DMS79 (cell line): Measurements from ENCODE around the gene CREB5.
"Not testable (repeated sequence)": the region's sequence is repeated elsewhere in the genome, so short reads cannot be mapped to it uniquely, and the experiment has no call there.

Source experiments
- DNase-seq: peaks from one replicate; lab custom pipeline; 2025; lab: John Stamatoyannopoulos, UW

CREB5 gene

GRCh38 chr7:28581351-28581750, 169.0 kb downstream of the CREB5 start:
- DNase-seq, result peak; percentile 16

- DNase-seq, result no peak
These were observed 169.9 kb downstream of the CREB5 start for GRCh38 chr7:28582226-28582625.

GRCh38 chr7:28584235-28584634, 171.9 kb downstream of the CREB5 start:
- no peak for DNase-seq

DNA sequence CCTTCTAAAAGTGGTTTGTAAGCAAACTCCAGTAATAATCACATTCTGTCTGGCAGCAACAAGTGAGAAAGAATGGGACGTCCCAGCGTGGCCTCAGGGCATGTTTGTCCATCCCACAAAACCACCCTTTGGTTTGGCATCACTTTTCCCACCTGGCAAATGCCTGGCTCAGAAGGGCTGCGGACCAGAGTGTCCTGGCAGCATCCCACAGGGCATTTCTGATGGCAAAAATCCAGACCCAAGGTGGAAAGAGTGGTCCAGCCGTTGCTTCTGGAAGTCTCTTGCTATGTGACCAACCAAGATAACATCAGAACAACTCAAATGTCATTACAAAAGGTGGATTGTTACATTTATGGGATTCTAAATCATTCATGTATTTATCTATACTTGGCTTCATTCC, 174.4 kb downstream of the CREB5 start:
- DNase-seq, result no peak

GRCh38 chr7:28587211-28587610, 174.9 kb downstream of the CREB5 start:
- DNase-seq, result no peak

GRCh38 chr7:28588602-28589001, 176.3 kb downstream of the CREB5 start:
- no peak for DNase-seq

GRCh38 chr7:28591041-28591674, 178.8 kb downstream of the CREB5 start:
- DNase-seq, result no peak

- no peak for DNase-seq
These were observed 179.5 kb downstream of the CREB5 start for GRCh38 chr7:28591725-28592349.

- no peak for DNase-seq
These were observed 180.5 kb downstream of the CREB5 start for GRCh38 chr7:28592861-28593260.

DNA sequence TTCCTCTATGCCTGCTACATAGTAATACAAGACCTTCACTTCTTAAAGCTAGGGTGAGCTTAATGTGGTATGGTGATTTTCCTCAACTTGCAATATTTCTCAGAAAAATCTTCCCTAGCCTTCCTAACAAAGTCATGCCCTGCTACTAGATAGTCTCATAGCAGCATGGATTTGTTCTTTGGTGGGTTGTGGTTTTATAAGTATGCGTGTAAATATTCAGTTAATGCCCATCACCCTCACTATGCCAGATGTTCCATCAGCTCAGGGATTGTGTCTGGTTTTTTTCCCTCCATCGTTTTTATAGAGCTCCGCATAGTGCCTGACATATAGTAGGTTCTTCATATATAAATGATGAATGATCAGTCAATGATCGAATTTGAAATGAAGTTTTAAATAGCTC, 182.8 kb downstream of the CREB5 start:
- DNase-seq, result no peak

GRCh38 chr7:28595801-28596200, 183.5 kb downstream of the CREB5 start:
- no peak for DNase-seq

DNA sequence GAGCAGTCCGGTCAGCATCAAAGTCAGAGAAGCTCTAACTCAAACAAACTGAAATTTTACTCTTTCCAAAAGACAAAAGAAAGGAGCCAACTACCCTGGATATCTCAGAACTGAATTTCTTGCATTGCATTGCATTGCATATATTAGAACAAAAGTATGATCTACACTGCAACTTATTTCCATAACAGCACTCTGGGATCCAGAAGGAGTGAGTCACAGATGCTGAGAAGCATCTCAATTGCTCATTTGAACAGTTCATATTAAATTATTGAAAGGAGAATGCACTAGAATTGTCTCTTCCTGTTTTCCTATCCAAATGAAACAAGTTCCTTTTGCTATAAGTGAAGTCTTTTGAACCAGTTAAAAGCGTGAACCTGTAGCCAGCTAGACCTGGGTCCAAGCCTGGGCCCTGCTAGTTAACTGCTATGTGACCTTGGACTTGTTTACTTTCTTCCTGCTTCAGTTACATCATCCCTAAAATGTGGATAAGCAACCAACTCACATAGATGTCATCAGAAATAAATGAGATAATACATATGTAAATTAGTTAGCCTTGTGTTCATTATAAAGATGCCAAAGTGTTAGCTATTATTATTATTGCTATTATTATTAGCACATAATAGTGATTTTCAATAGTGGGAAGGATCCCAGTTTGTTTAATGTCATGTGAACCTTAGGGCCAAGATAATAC, 184.1 kb downstream of the CREB5 start:
- no peak for DNase-seq

- no peak for DNase-seq
These were observed 185.0 kb downstream of the CREB5 start for GRCh38 chr7:28597284-28597683.

GRCh38 chr7:28598037-28598436, 185.7 kb downstream of the CREB5 start:
- DNase-seq, result not testable (repeated sequence)

GRCh38 chr7:28598586-28598985, 186.3 kb downstream of the CREB5 start:
- DNase-seq, result no peak

GRCh38 chr7:28599411-28599810, 187.1 kb downstream of the CREB5 start:
- no peak for DNase-seq

- DNase-seq, result no peak
These were observed 190.0 kb downstream of the CREB5 start for GRCh38 chr7:28602282-28602681.

GRCh38 chr7:28605427-28606085, 193.2 kb downstream of the CREB5 start:
- no peak for DNase-seq

GRCh38 chr7:28606421-28606820, 194.1 kb downstream of the CREB5 start:
- DNase-seq, result no peak

GRCh38 chr7:28607855-28608193, 195.5 kb downstream of the CREB5 start:
- no peak for DNase-seq

GRCh38 chr7:28608237-28608656, 195.9 kb downstream of the CREB5 start:
- DNase-seq, result no peak

DNA sequence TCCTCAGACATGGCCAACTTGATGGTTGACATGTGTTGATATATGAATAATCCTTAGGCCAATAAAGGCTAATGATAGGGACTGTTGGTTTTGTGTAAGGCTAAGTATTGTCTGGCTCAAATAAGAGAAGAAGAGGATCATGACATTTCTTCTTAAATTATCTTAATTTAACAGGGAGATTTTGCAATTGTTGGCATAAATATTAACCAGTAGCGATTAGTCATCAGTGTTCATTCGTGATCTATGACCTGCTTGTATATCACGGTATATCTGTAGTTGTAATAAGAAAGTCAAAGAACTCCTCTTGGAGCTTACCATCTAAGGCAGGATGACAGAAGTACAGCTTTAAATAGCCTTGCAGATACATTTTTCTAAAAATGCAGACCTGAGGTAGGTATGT, 196.4 kb downstream of the CREB5 start:
- no peak for DNase-seq

DNA sequence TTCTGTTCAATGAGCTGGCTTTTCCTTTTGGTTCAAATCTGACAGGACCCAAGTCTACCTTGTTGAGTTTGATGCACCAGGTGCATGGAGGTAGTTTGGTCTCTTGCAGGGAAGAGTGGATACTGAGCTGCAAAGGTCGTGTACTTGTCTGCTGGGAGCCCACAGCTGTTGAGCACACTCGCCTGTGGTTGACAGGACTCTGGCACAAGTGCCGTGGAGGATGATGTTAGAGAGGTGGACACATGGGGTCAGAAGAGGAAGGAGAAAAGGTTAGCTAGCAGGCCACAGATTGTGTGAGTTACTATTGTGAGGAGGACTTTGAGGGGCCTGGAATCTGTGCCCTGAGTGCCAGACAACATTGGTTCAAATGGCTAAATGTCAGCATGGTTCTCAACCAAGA, 197.3 kb downstream of the CREB5 start:
- DNase-seq, result no peak
